Measurements from ENCODE around the gene FBXO27.

GRCh38 chr19:39052243-39052746 lies 19.9 kb upstream of the FBXO27 start:
- peak; percentile 91 for TF ChIP-seq CTCF (conservative IDR thresholded peaks at IDR 0.05; ENCODE audit: low read length)
- no peak for TF ChIP-seq EZH2phosphoT487 (IDR thresholded peaks at IDR 0.05; ENCODE audit: borderline replicate concordance)

All from Loucy (cell line).